GM18502 (cell line): ENCODE data around the gene RNF133.
"Not testable (repeated sequence)": the region's sequence is repeated elsewhere in the genome, so short reads cannot be mapped to it uniquely, and the experiment has no call there.

Experiments
- ATAC-seq: cut with Tn5 transposase; IDR thresholded peaks from one replicate; pipeline ENCODE4 v1.9.1; 2021; ENCODE audit warnings: mild to moderate bottlenecking; ENCODE audit not compliant: unreplicated experiment, poor library complexity

RNF133 gene

GRCh38 chr7:122691569-122692235 lies 7.2 kb downstream of the RNF133 start:
- ATAC-seq = no peak

DNA sequence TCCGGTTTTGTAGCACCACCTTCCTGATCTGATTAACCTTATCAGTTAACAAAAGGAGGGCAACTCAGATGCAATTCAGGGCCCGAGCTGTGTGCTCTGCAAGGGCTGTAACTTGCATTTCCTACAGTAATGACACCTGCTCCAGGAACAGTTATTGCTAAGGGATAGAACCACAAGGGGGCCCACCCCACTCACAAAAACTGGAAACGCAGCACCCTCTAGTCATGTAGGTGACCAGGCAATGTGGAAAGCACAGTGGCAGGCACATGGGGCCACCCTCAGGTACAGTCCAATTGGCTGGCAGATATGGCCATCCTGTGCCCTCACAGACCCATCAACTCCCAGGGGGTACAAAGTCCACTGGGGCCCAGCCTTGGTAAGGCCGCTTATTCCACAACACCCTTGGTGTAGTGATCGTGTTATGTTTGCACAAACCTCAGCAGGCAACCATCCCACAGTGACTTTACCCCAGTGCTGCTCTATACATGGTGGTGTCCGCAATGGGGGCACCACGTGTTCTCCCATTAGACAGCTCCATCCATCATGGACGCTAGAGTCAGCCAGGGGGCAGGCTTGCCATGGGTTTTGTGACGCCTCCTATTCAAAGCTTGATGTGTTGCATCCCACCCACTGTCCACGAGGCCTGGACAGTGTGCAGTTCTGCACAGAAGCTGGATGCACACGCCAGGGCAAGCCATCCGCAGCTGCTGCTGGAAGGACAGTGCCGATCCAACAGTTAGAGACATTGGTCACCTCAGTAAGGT lies 9.4 kb downstream of the RNF133 start:
- no peak for ATAC-seq

GRCh38 chr7:122688400-122688998 lies 10.4 kb downstream of the RNF133 start:
- ATAC-seq = no peak

- ATAC-seq = no peak
These were observed 12.5 kb downstream of the RNF133 start for GRCh38 chr7:122686360-122686878.

DNA sequence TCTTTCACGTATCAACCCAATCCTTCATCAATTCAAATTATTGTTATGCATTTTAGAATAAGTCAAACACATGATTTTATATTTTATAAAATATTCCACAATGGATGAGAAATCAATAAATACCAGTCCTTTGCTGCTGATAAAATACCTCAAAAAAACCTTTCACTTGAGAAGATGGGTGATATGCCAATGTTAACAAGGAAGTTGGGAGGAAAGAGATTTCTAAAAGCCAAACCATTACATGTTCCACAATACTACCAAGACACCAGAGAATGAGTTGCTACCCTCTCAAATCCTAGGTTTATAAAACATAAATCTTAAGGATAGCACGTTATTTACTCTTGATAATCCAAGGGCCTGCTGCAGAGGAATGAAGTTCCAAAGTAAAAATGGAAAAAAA lies 14.4 kb downstream of the RNF133 start:
- ATAC-seq = no peak

DNA sequence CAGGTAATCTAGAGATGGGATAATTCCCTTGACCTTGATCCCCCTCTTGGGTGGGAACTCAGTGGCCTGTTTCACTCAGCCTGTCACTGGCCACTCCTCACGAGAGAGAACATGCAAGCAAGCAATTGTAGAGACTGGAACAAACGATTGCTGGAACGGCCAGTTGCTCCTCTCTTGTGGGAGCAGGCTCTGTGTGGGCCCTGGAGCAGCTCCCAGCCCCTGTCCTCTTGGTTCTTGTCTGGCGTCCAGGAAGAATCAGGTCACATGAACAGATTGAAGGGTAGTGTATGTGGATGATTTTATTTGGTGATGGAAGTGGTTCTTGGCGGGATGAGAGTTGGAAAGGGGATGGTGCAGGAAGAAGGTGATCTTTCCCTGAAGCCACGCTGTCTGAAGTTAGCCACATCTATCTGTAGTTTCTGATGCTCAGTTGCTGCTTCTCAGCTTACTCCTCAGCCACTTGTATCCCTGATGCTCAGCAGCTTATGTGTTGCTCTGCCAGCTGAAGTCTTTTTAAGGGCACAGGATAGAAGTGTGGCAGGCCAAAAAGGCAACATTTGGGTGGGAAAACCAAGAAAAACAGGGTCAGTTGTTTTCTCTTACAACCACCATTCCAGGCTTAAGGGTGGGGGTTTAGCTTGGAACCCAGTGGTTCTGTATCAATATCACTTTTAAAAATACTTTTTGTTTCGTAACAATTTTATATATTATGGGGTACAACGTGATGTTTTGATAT lies 15.9 kb downstream of the RNF133 start:
- ATAC-seq = no peak

DNA sequence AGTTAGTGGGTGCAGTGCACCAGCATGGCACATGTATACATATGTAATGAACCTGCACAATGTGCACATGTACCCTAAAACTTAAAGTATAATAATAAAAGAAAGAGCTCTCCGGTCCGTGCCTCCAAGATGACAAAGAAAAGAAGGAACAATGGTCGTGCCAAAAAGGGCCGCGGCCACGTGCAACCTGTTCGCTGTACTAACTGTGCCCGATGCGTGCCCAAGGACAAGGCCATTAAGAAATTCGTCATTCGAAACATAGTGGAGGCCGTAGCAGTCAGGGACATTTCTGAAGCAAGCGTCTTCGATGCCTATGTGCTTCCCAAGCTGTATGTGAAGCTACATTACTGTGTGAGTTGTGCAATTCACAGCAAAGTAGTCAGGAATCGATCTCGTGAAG lies 17.7 kb downstream of the RNF133 start:
- not testable (repeated sequence) for ATAC-seq

DNA sequence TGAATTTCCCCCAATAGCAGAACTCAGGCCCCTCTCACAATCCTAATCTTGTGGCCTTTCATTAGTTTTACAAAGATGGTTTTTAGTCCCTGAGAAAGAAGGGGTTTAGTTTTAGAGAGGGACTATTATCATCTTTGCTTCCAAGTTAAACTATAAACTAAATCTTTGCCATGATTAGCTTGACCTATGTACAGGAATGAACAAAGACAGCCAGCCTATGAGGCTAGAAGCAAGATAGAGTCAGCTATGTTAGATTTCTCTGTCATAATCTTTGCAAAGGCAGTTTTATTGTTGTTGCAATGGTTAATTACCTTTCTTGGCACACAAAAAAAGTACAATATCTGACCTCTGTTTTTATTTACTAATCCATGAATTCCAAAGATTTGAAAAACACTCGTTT lies 19.1 kb downstream of the RNF133 start:
- ATAC-seq = no peak

DNA sequence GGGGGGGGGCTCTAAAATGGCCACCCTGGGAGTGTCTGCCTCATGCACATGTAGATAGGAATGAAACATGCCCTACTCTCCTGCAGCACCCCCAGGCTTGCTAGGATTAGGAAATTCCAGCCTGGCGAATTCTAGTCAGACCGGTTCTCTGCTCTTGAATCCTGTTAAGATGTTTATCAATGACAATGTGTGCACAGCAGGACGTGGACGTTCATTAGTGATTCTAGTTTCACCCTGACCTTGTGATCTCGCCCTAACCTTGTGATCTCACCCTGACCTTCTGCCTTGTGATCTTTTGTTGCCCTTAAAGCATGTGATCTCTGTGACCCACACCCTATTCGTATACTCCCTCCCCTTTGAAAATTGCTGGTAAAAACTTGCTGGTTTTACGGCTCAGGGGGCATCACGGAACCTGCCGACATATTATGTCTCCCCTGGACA lies 19.6 kb downstream of the RNF133 start:
- ATAC-seq = not testable (repeated sequence)

DNA sequence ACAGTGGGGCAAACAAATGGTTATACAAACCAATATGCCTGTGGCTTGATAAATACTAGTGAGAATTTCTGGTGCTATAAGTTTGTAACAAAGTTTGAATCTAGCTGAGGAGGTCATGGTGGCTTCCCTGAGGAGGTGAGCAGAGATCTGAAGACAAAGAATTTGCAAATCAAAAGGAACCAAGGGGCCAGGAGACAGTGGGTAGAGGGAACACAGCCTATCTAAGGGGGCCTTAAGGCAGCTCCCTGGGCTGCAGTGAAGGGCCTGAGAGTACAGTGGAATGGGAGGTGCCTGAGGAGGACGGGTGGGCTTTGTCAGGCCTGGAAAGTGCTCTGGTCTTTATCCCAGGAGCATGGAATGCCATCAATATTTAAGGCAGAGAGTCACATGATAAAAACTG lies 21.8 kb downstream of the RNF133 start:
- ATAC-seq = no peak

GRCh38 chr7:122676466-122676865 lies 22.5 kb downstream of the RNF133 start:
- no peak for ATAC-seq

DNA sequence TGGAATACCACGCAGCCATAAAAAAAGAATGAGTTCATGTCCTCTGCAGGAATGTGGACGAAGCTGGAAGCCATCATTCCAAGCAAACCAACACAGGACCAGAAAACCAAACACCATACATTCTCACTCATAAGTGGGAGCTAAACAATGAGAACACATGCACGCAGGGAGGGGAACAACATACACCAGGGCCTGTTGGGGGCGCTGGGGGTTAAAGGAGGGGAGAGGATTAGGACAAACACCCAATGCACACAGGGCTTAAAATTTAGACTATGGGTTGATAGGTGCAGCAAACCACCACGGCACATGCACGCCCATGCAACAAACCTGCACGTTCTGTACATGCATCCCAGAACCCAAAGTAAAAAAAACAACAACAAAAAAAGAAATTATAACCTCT lies 23.3 kb downstream of the RNF133 start:
- no peak for ATAC-seq

DNA sequence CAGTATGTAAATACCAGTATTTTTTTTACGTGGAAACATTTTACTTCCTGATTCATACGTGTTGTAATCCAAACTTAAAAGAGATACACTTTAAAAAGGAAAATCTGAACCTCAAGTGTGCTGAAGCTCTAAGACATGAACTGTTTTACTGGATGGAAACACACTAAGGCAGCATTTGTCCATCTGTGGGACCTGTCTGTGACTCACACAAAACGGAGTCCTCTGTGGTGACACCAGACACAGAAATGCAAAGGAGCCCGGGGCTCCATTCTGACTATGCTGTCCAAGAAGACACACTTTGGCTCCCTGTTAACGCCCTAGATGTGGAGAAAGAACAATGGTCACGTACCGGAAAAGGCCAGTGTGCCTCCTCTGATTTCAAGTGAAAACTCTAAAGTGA lies 23.9 kb downstream of the RNF133 start:
- ATAC-seq = no peak

DNA sequence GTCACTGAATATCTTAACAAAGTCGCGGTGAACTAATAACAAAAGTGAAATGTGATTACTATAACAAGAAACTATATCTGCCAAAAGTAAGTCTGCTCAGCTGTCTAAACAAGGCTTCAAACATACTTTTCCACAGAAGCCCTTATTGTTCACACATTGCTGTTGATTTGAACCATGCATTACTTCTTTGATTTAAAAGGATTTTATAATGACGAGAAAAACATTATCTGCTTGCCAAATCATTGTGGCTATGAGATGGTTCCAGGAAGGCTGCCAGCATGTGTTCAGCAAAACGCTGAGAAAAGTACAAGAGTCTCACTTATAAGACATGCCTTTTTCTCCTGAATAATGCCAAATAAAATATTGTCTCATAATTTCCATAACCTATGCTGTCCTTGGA lies 24.4 kb downstream of the RNF133 start:
- ATAC-seq = no peak

DNA sequence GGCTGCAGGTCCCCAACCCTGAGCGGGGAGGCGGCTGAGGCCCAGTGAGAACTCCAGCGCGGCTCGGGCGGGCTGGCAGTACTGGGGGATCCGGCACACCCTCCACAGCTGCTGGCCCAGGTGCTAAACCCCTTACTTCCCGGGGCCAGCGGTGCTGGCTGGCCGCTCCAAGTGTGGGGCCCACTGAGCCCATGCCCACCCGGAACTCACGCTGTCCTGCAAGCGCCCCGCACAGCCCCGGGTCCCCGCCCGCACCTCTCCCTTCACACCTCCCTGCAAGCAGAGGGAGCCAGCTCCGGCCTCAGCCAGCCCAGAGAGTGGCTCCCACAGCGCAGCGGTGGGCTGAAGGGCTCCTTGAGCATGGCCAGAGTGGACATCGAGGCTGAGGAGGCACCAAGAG lies 25.0 kb downstream of the RNF133 start:
- ATAC-seq = no peak

GRCh38 chr7:122672536-122672935 lies 26.4 kb downstream of the RNF133 start:
- ATAC-seq = no peak

- ATAC-seq = no peak
These were observed 35.2 kb downstream of the RNF133 start for GRCh38 chr7:122663733-122664132.

DNA sequence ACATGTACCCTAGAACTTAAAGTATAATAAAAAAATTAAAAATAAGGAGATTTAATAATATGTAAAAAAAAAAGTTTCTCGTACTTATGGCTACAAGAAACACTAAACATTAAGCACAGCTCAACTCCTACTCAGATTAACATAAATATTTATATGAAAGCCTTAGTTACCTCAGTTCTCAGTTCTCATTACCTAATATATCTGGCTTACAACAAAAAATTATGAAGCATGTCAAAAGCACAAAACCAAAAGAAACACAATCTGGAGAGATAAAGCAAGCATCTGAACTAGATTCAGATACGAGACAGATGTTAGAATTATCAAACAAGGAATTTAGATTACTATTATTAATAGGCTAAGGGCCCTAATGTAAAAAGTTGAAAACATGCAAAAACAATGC lies 40.1 kb downstream of the RNF133 start:
- ATAC-seq = no peak

- no peak for ATAC-seq
These were observed 45.2 kb downstream of the RNF133 start for GRCh38 chr7:122653685-122654084.

- ATAC-seq = no peak
These were observed 46.0 kb downstream of the RNF133 start for GRCh38 chr7:122652876-122653275.

DNA sequence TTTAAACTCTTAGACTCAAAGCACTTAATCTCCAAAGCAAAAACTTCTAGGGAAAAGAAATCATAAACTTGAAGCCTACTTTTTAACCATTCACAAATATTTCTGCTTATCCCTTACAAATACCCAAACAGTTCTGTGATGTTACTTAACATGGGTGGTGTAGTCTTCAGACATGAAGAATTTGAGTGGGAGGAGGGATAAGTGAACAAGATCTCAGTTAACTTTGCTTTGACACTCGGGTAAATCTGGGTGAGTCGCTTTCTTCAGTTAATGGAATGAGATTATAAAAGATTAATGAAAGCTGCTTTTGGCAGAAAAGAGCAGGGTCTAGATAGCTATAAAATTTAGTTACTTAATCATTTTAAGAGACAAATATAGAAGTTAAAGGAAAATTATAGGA lies 47.5 kb downstream of the RNF133 start:
- ATAC-seq = no peak
